BE2C (cell line): Measurements from ENCODE around the gene CDON.

Experiments
- DNase-seq: peaks from one replicate; pipeline ENCODE4 v3.0.0-alpha.2; 2020
- H3K27me3 ChIP-seq: fragments of 250-450 bp; sonication (Bioruptor Pico); 2 replicates; pipeline ENCODE4 v1.5.1; 2020; ENCODE audit warnings: mild to moderate bottlenecking
- H3K36me3 ChIP-seq: fragments of 250-450 bp; sonication (Bioruptor Pico); 2 replicates; pipeline ENCODE4 v1.5.1; 2020; ENCODE audit warnings: mild to moderate bottlenecking
- H3K4me1 ChIP-seq: fragments of 250-450 bp; sonication (Bioruptor Pico); 2 replicates; pipeline ENCODE4 v1.5.1; 2020
- H3K4me3 ChIP-seq: 2 replicates; pipeline ENCODE4 v1.5.1; 2011; ENCODE audit warnings: low read depth, low read length
- H3K9me3 ChIP-seq: fragments of 250-450 bp; sonication (Bioruptor Pico); 2 replicates; pipeline ENCODE4 v1.5.1; 2020
- CTCF ChIP-seq: IDR thresholded peaks from 2 replicates; pipeline ENCODE4 v1.5.1; 2012; ENCODE audit warnings: mild to moderate bottlenecking, low read depth, low read length

CDON gene

GRCh38 chr11:125931668-125932067, 131.0 kb downstream of the CDON start:
- peaks cover 11% of the 10 kb centered on the region; the same call in 1 of the 2 replicates for H3K4me1 ChIP-seq
- no peak for TF ChIP-seq CTCF
- no peak for DNase-seq
- H3K4me3 ChIP-seq: no peak overlapping the region
- no peaks in the 10 kb centered on the region for H3K9me3 ChIP-seq
- H3K27me3 ChIP-seq: no peaks in the 10 kb centered on the region
- no peaks in the 10 kb centered on the region for H3K36me3 ChIP-seq

- peaks cover 11% of the 10 kb centered on the region for H3K4me1 ChIP-seq
- DNase-seq: no peak
- no peak overlapping the region for H3K4me3 ChIP-seq
- no peak for TF ChIP-seq CTCF
- no peaks in the 10 kb centered on the region for H3K36me3 ChIP-seq
- no peaks in the 10 kb centered on the region for H3K27me3 ChIP-seq
- H3K9me3 ChIP-seq: no peaks in the 10 kb centered on the region
Observed at GRCh38 chr11:125931116-125931515, 131.6 kb downstream of the CDON start.

GRCh38 chr11:125930076-125930450, 132.6 kb downstream of the CDON start:
- DNase-seq: no peak

GRCh38 chr11:125929445-125930075, 133.1 kb downstream of the CDON start:
- Histone ChIP-seq H3K36me3 (no peaks in the 10 kb centered on the region), H3K9me3 (no peaks in the 10 kb centered on the region), H3K27me3 (no peaks in the 10 kb centered on the region), H3K4me3 (no peak overlapping the region), H3K4me1 (peaks cover 15% of the 10 kb centered on the region)
- TF ChIP-seq CTCF: no peak
- no peak for DNase-seq

More at GRCh38 chr11:125930076-125930450, 132.6 kb downstream of the CDON start:
- TF ChIP-seq CTCF: no peak
- Histone ChIP-seq H3K36me3 (no peaks in the 10 kb centered on the region), H3K9me3 (no peaks in the 10 kb centered on the region), H3K27me3 (no peaks in the 10 kb centered on the region), H3K4me1 (peaks cover 16% of the 10 kb centered on the region), H3K4me3 (no peak overlapping the region)

- H3K36me3 ChIP-seq: no peaks in the 10 kb centered on the region
- no peaks in the 10 kb centered on the region for H3K27me3 ChIP-seq
- no peak overlapping the region for H3K4me3 ChIP-seq
- peaks cover 12% of the 10 kb centered on the region for H3K4me1 ChIP-seq
- no peaks in the 10 kb centered on the region for H3K9me3 ChIP-seq
- TF ChIP-seq CTCF: no peak
- DNase-seq: no peak
Observed at GRCh38 chr11:125926682-125927081, 136.0 kb downstream of the CDON start.

GRCh38 chr11:125925804-125926203, 136.9 kb downstream of the CDON start:
- no peaks in the 10 kb centered on the region for H3K9me3 ChIP-seq
- H3K36me3 ChIP-seq: no peaks in the 10 kb centered on the region
- H3K27me3 ChIP-seq: no peaks in the 10 kb centered on the region
- DNase-seq: no peak
- TF ChIP-seq CTCF: no peak
- H3K4me1 ChIP-seq: peaks cover 12% of the 10 kb centered on the region
- H3K4me3 ChIP-seq: no peak overlapping the region
